GM18873 (cell line): Measurements from ENCODE around the gene NAPEPLD.
A peak's percentile ranks its signal among the peaks of the same experiment; 100 is the strongest.
"Not testable (repeated sequence)": the region's sequence is repeated elsewhere in the genome, so short reads cannot be mapped to it uniquely, and the experiment has no call there.

ENCODE experiments used
- ATAC-seq: cut with Tn5 transposase; IDR thresholded peaks from one replicate; pipeline ENCODE4 v1.9.1; 2021; ENCODE audit warnings: mild to moderate bottlenecking, moderate library complexity, moderate number of reproducible peaks; ENCODE audit not compliant: unreplicated experiment, low FRiP score

The NAPEPLD gene

GRCh38 chr7:103074519-103075336, 74.2 kb downstream of the NAPEPLD start, which contains the start of the genes ARMC10 and FBXL13:
Gene ARMC10 (plus strand): TSS chr7:103075140. CDS start chr7:103075273, 133 bp downstream.
Gene FBXL13 (minus strand): TSS chr7:103074796.
- ATAC-seq: peak; percentile 86

GRCh38 chr7:103073989-103074518, 74.8 kb downstream of the NAPEPLD start:
- no peak for ATAC-seq

- ATAC-seq: no peak
Observed at GRCh38 chr7:103071000-103071399, 77.9 kb downstream of the NAPEPLD start.

GRCh38 chr7:103068414-103069403, 80.2 kb downstream of the NAPEPLD start:
- no peak for ATAC-seq

GRCh38 chr7:103065667-103066066, 83.2 kb downstream of the NAPEPLD start:
- ATAC-seq: no peak

GRCh38 chr7:103063895-103064294, 85.0 kb downstream of the NAPEPLD start:
- no peak for ATAC-seq

GRCh38 chr7:103059471-103059870, 89.4 kb downstream of the NAPEPLD start:
- ATAC-seq: no peak

GRCh38 chr7:103058122-103058521, 90.8 kb downstream of the NAPEPLD start:
- no peak for ATAC-seq

GRCh38 chr7:103056006-103056405, 92.9 kb downstream of the NAPEPLD start:
- not testable (repeated sequence) for ATAC-seq

GRCh38 chr7:103051519-103051918, 97.4 kb downstream of the NAPEPLD start:
- ATAC-seq: no peak
